ELR (cell line): ENCODE data around the gene TCP10L.
A peak's percentile ranks its signal among the peaks of the same experiment; 100 is the strongest.
"Not testable (repeated sequence)": the region's sequence is repeated elsewhere in the genome, so short reads cannot be mapped to it uniquely, and the experiment has no call there.

Experiments
- DNase-seq: peaks from one replicate; pipeline ENCODE4 v3.0.0-alpha.2; 2015; ENCODE audit warnings: low read depth

Gene TCP10L

DNA sequence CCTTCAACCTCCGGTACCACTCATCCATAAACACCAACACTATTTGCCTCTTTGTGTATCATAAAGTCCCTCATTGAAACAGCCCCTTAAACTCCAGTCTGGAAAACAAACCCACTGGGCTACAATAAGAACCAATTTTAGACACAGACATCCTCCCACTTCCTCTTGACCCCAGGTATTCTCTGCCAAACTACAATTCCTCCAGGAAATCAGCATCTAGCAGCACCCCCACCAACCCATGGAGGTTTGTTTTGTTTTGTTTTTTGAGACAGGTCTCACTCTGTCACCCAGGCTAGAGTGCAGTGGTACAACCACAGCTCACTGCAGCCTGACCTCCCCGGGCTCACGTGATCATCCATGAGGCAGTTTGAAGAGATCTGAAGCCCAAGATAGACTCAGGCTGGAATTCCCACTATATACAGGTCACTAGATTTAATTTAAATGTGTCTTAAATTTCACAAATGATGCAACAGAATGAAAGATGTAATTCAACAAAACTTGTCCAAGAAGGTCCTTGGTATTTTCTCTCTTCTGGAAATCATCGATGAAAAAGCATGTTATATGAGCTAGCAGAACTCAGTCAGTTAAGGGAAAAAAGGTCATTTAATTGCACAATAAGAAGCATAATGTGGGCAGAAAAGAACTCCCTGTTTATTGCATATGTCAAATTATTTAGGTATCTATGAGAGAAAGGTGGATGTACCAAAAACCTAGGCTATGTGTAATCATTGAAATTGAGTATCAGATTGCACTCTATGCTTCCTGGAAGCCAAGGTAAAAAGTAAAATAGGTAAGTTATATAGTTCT lies 30.3 kb downstream of the TCP10L start:
- DNase-seq = no peak

DNA sequence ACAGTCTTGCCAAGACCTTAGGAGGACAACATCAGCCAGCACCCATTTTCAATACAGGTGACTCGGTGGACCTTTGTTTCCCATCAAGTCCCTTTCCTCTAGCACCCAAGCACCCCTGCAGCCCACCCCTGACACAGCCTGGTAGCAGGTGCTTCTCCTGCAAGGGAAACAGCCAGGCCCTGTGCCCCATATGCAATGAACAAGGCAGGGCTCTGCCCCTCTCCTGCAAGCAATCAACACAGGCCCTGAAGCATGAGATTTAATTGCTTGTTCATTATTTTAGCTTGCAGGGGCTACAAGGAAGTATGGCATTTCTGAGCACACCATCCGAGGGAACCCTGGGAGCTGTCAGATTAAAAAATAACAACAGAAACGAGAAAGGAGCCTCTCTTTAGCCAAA lies 35.4 kb downstream of the TCP10L start:
- no peak for DNase-seq

DNA sequence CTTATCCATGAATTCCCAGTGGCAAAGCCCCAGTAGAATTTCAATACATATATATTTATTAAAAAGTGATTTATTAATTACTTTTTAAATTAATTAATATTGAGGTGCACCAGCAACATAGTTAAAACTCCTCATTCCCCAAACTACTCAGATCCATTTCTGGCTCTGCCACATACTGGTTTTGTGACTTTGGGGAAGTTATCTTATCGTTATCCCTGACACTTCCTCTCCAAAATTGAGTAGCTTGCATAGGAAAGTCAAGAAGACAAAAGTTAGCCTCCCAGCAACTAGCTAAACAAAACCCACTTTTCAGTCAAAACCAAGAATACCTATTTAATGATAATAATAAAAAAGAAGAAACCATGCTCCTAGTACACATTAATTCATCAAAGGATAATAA lies 35.9 kb downstream of the TCP10L start:
- DNase-seq = no peak

DNA sequence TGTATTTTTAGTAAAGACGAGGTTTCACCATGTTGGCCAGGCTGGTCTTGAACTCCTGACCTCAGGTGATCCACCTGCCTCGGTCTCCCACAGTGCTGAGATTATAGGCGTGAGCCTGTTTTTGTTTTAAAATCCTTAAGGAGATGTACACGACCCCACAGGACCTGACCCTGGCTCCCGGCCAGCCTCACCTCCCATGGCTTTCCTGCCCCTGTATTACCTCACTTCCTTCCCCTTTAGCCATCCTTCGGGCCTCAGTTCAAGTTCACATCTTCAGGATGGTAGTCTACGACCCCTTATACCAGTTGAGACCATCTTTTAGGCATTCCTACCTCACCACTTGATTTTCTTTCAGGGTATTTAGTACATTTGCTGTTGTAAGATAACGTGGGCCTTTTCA lies 36.3 kb downstream of the TCP10L start:
- DNase-seq = no peak

DNA sequence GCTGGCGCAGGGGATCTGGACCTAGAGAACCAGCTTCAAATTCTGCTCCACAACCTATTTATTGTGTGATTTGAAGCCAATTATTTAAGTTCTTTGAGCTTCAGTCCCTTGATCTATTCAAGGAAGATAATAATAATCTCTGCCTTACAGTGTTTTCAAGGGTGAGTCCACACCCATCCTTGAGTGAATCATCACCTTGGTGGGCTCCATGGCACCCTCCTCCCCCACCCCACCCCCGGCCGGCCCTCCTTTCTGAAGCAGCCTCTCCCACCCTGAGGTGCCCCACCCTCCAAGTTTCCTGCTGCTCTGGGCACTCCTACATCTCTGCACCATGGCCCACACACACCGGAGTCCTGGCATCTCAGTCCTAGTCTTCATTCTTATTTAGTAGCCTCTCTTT lies 38.3 kb downstream of the TCP10L start:
- DNase-seq = no peak

DNA sequence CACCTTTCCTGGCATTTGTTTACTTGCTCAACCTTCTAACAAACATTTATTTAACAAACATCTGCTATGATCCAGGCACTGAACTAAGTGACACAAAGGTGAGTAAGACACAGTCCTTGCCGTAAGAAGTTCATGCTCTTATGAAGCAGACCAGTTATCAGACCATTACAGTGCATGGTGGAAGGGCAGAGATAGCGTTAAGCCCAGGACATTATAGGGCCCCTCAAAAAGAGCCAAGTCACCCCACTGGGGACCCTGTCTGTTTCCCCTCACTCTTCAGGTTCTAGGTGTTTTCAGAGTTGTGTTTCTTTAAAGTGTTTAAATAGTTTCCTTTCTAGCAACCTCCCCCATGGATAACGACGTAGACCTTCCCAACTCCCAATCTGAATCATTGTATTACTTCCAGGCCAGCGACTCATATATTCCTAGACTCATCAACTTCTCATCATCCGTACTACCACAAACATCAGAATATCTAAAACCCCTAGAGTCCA lies 39.3 kb downstream of the TCP10L start:
- DNase-seq = peak; percentile 46

DNA sequence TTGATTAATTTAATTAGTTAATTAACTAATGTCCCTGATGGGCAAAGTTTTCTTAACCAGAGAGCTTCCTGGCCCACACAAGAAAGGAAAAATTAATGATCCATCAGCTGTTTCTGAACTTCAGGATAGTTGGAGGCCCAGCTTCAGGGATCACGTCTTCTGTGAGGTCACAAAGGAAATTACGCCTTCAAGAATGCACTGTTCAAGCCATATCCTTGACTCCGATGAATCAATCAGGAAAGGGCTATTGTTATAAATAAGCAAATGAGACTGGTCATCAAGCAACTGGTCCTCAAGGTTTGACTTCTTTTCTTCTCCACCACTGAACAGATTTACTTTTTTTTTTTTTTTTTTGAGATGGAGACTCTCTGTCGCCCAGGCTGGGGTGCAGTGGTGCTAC lies 40.6 kb downstream of the TCP10L start:
- peak; percentile 38 for DNase-seq

DNA sequence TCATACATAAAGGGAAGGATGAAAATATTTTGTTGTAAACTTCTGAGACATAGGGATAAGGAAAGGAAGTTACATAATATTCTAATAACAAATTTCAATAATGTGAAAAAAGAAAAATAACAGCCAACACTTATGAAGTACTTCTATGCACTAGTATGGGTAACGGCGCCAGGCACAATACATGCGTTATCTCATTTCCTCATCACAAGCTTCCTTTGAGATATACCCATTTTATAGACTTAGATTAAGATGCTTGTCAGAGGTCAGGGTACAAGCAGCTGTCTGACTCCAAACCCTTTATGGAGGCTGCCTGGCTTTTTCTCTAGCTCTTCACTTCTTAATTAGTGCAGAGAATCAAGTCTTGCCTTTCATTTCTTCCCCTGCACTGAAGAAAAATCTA lies 41.3 kb downstream of the TCP10L start:
- DNase-seq = no peak

DNA sequence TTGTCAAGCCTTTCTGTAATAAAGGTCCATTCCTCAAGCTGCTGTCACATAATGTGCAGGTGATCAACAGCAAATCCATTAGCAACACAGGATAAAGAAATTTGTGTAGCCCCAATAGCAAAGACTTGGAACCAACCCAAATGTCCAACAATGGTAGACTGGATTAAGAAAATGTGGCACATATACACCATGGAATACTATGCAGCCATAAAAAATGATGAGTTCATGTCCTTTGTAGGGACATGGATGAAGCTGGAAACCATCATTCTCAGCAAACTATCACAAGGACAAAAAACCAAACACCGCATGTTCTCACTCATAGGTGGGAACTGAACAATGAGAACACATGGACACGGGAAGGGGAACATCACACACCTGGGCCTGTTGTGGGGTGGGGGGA lies 42.3 kb downstream of the TCP10L start:
- not testable (repeated sequence) for DNase-seq

DNA sequence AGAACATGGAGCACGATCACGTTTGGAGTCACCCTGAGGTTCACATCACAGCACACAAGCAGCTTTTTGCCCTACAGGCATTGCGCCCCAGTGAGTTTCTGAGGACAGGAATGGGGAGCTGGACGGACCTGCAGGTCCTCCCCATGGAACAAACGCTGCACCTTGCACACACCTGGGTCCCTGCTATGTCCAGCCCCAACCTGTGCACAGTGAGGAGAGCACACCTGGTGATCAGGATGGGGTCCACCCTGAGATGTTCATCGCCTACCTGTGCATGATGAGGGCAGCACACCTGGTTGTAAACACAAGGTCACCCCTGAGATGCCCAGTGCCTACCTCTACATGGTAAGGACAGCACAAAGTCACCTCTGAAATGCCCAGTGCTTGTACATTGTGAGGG lies 45.9 kb downstream of the TCP10L start:
- no peak for DNase-seq

DNA sequence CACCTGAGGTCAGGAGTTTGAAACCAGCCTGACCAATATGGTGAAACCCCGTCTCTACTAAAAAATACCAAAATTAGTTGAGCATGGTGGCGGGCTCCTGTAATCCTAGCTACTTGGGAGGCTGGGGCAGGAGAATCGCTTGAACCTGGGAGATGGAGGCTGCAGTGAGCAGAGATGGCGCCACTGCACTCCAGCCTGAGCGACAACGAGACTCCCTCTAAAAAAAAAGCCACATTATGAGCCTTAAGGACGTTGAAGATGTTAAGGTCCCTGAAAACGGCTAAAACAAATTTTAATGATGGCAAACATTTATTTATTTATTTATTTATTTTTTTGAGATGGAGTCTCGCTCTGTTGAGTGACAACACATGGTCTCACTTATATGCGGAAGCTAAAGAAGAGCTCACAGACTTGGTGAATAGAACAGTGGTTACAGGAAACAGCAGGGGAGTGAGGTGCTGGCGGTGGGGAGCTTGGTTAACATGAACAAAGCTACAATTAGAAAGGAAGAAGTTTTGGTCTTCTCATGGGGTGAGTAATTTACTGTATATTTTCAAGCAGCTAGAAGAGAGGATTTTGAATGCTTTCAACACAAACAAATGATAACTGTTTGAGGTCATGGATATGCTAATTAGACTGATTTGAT lies 47.1 kb downstream of the TCP10L start:
- no peak for DNase-seq

DNA sequence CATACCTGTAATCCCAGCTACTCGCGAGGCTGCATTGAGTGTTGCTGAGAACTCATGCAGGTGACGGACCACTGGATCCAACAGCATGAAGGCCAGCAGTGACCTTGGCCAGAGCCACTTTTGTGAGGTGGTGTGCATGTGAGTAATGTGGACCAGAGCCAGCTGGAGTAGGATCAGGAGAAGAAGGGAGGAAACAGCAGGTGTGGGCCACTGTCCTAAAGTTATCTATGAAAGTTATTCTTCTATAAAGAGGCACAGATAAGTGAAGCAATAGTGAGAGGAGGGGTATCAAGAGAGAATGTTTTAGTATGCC lies 47.8 kb downstream of the TCP10L start:
- DNase-seq = no peak

DNA sequence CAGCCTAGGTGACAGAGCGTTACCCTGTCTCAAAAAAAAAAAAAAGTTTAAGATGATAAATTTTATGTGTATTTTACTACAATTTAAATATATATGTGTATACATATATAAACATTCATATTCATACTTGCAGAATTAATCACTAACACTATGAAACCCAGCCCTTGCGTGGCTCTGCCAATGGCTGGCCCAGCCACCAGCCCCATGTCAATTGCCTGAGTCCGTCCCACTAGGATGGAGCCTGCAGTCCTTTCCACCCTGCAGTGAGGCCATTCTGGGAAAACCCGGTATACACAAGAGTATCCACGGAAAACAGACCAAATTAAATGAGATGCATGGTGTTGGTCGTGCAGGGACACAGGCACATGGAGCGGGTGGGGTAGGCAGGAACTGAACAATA lies 49.7 kb downstream of the TCP10L start:
- DNase-seq = no peak

DNA sequence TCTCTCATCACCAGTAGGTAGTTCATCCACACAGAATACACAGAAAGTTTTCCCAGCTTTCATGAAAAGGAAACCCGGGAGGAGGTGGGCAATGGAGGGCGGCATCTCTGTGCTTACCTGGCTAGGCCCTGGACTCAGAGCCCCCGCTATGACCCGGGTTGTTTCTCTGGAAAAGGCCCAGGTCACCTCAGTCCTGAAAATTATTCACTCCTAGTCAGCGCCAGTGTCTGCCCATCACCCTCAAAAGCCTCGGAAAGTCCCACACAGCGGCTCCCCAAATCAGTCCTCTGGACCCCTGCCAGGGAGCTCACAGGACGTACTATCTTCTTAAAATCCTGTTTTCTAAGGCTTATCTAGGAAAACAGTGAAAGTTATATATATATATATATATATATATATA lies 51.2 kb downstream of the TCP10L start:
- DNase-seq = no peak

DNA sequence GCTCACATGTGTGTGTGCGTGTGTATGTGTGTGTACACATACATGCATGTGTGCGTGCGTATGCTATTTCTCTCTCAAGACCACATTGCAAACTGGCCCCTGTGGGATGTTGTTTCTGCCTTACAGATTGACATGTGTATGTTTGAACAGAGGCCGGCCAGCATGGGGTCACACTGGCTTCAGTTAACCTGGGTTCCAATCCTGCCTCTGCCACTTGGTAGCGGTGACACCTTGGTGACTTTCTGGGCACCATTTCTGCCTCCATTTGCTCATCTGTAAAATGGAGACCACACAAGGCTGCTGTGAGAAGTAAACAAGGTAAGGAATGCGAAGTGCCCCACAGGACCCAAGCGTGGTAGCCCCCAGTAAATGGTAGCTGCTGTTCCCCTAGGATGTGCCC lies 51.7 kb downstream of the TCP10L start:
- no peak for DNase-seq

DNA sequence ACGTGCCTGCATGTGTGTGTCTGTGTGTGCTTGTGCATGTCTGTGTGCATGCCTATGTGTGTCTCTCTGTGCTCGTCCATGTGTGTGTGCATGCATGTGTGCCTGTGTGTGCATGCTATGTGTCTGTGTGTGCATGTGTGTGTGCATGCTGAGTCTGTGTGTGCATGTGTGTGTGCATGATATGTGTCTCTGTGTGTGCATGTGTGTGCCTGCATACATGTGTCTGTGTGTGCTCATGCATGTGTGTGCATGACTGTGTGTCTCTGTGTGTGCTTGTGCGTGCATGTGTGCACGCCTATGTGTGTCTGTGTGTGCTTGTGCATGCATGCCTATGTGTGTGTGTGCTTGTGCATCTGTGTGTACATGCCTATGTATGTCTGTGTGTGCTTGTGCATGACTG lies 52.3 kb downstream of the TCP10L start:
- DNase-seq = no peak

DNA sequence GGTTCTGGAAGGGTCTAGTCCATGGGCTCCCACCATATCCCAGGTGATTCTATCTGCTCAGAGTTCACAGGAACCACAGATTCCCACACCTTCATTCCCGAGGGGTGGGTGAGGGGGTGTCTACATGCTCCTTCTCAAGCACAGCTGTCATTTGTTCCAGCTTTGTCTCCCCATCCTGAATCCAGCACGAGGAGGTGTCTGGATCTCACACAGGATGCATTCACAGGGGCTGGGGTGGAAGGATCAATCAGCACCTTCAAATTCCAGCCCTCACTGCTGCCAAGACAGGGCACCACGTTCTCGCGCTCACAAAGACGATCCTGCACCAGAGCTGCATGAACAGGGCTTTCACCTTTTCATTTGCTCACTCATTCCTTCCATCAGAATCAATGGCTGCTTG lies 52.7 kb downstream of the TCP10L start:
- DNase-seq = no peak

DNA sequence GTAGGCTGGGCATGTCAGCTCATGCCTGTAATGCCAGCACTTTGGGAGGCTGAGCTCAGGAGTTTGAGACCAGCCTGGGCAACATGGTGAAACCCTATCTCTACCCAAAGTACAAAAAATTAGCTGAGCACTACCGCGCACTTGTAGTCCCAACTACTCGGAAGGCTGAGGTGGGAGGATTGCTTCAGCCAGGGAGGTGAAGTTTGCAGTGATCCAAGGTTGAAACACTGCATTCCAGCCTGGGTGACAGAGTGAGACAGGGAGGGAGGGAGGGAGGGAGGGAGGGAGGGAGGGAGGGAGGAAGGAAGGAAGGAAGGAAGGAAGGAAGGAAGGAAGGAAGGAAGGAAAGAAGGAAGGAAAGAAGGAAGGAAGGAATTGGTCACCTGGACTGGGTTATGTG lies 53.8 kb downstream of the TCP10L start:
- not testable (repeated sequence) for DNase-seq

DNA sequence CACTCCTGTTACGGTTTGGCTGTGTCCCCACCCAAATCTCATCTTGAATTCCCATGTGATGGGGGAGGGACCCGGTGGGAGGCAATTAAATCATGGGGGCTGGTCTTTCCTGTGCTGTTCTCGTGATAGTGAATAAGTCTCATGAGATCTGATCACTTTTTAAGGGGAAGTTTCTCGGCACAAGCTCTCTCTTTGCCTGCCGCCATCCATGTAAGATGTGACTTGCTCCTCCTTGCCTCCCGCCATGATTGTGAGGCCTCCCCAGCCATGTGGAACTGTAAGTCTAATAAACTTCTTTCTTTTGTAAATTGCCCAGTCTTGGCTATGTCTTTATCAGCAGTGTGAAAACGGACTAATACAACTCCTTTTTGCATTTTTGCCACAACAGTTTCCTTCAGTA lies 54.5 kb downstream of the TCP10L start:
- not testable (repeated sequence) for DNase-seq

DNA sequence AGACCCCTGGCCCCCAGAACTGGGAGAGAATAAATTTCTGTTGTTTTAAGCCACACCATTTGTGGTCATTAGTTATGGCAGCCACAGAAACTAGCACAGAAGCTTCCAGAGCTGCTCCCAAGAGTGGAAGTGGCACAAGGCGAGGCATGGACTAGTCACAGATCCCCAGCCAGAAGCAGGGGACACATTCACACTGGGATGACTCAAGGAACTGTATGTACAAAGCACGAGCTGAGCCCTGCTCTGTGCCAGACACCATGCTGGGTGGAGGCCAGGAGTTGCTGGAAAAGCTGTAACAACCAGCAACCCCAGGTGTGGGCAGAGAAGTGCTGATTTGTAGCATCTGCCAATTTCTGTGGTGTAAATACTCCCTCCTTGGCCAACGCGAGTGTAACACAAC lies 55.6 kb downstream of the TCP10L start:
- DNase-seq = no peak

DNA sequence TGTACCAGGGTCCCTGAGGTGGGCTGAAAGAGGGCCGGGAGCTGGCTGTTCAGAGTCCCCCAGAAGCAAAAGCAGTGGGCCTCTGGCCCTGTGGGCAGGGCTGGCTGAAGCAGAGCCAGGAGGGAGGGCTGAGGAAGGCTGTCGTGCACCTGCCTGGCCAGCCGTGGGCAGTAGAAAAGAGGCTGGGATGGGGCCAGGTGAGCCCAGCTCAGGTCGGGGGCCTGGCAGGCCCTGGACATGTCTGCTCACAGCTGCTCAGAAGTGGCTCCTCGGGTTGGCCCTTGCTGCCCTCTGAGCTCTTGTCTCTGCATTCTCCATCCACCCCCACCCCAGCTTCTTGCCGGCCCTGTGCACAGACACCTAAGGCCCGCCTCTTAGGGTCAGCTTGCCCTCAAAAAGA lies 60.0 kb downstream of the TCP10L start:
- DNase-seq = no peak

DNA sequence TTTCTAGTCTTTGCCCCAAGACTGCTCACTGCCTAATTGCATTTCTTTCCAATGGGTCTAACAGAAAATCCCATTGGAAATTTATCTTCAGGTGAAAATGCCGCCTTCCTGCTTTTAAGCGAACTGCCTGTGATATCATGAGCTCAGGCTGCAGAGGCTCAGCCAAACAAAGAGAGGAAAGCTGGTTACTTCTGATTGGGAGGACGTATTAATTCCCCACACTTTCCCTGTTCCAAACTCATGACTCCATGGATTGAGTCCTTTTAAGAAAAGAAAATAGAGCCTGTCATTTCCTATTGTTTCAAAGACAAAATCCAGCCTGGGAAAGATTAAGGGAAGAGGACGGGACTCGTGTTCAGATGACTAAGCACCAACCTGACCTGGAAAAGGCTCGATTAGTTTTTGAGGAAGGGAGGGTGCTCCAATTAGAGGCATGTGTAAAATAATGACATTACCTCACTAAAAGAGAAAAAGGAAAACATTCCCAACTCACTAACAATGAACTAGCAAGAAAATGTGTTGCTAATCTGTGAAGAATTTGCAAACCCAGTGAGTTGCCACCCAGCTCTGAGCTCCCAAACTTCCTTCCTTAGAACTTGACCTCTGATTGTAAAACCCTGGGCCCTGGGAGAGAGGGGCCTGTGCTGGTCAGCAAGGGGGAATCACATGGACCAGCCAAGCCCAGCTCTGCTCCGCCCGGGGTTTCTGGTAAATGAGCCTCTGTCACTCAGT lies 61.2 kb downstream of the TCP10L start:
- DNase-seq = peak; percentile 81
